ENCODE measurements around the gene PYM1. TPM values are rescaled to one million over a fixed set of nuclear protein-coding genes. Genes with fewer than 3 reads are reported as not detected.

Gene PYM1
- total RNA-seq, 1 experiment from 2014 or later, result 58.9 TPM

DNA sequence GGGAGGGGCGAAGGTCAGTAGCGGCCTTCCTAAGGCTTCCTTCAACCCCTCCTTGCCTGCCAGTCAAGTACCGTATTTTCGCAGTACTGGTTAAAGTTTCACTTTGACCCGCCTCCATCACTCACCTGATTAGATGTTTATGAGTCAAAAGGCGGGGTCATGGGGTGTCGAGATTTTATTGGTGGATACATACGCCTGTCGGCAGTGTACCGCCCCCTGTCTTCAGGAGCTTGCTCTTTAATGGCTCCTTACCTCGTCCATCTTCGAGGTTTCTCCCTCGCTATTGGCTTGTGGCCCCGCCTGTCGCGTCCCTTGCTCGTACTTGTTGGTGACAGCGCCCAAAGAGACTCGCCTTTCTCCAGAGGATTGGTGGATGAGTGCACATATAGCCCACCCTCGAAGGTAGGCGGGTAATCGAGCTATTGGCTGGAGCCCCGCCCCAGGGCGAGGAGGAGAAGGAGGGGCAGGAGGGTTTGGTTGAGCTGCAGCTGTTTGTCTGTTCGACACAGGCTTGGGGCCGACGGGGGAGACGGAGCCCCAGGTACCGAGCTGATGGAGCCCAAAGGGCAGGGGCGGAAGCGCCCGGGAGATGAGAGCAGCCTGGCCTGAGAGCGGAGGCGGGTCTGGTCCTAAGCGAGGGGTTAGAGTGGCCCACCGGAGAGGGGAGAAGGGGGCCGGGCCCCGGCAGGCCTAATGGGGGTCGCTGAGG is 46.1 kb upstream of the PYM1 start, which contains the start of gene RAB5B:
RAB5B (plus strand) TSS at position 480 of the 709 bp plus-strand sequence. CDS start 12,883 bp downstream, outside the sequence.
- Histone ChIP-seq H4K8ac (replicated peaks; ENCODE audit: insufficient read length, low read depth, low read length) (no peak within 1 kb of the TSS), H2BK20ac (ENCODE audit: low read depth, low read length, poor library complexity, severe bottlenecking) (no peak within 1 kb of the TSS), H2BK5ac (ENCODE audit: insufficient read length, low read length) (no peak within 1 kb of the TSS), H3K18ac (ENCODE audit: insufficient read length, low read depth, low read length) (no peak within 1 kb of the TSS), H3K79me1 (ENCODE audit: insufficient read depth, low read depth, low read length, poor library complexity, severe bottlenecking) (peaks cover 3% of the 10 kb centered on the region), H3K27ac (ENCODE audit: insufficient read length, low read depth, low read length) (peak within 1 kb of the TSS; percentile 5), H3K4ac (ENCODE audit: low read depth, low read length) (no peak within 1 kb of the TSS), H4K20me1 (ENCODE audit: control insufficient read depth, insufficient read depth, insufficient read length) (no peaks in the 10 kb centered on the region), H3K9ac (ENCODE audit: extremely low read depth, insufficient read length, low read length) (peak within 1 kb of the TSS; percentile 76), H3K14ac (ENCODE audit: insufficient read depth, low read length) (0 out of 2 replicates have a peak within 1 kb of the TSS, but pooled peaks have one; percentile 43), H4K5ac (ENCODE audit: insufficient read length, low read depth, low read length) (no peak within 1 kb of the TSS), H2BK15ac (ENCODE audit: low read depth, low read length) (no peak within 1 kb of the TSS), H3K4me2 (ENCODE audit: insufficient read depth, insufficient read length, low read length) (peak within 1 kb of the TSS; percentile 71), H2BK12ac (ENCODE audit: insufficient read length, low read depth, low read length) (no peak within 1 kb of the TSS), H3K9me3 (ENCODE audit: control insufficient read depth, low read depth, low read length) (no peaks in the 10 kb centered on the region), H3K79me2 (ENCODE audit: insufficient read depth, low read length) (peaks cover 14% of the 10 kb centered on the region; the same call in 1 of the 2 replicates), H4K91ac (ENCODE audit: insufficient read length, low read depth, low read length) (no peak within 1 kb of the TSS), H3K56ac (ENCODE audit: insufficient read length, low read depth, low read length) (no peak within 1 kb of the TSS), H3K23ac (ENCODE audit: insufficient read length, low read depth, low read length) (no peak within 1 kb of the TSS), H3K23me2 (ENCODE audit: insufficient read length, low read depth, low read length, poor library complexity, severe bottlenecking) (peaks cover 6% of the 10 kb centered on the region), H3T11ph (ENCODE audit: low read length) (no peak within 1 kb of the TSS), H3K27me3 (ENCODE audit: insufficient read depth, low read length) (no peaks in the 10 kb centered on the region), H3K4me1 (ENCODE audit: insufficient read depth, low read length) (no peaks in the 10 kb centered on the region; the same call in 1 of the 2 replicates), H2AFZ (ENCODE audit: low read length) (no peak within 1 kb of the TSS), H2BK120ac (ENCODE audit: low read depth, low read length, poor library complexity, severe bottlenecking) (no peak within 1 kb of the TSS), H2AK5ac (ENCODE audit: insufficient read length, low read length) (no peak within 1 kb of the TSS)
- peak; percentile 100 for DNase-seq
- Mint-ChIP-seq H3K27me3 (ENCODE audit: low read depth) (no peaks in the 10 kb centered on the region), H3K9me3 (no peaks in the 10 kb centered on the region), H3K36me3 (ENCODE audit: insufficient read depth in 1 of 3, low read depth in 3 of 3) (peaks cover 15 to 49% (median 45%) of the 10 kb centered on the region in 3 experiments; a peak in 6 of 7 replicates), H3K4me3 (no peak within 1 kb of the TSS), H3K4me1 (peaks cover 6 to 8% of the 10 kb centered on the region in 2 experiments; a peak in 2 of 4 replicates), H3K27ac (no peak within 1 kb of the TSS)
- TF ChIP-seq, protein P1, sequence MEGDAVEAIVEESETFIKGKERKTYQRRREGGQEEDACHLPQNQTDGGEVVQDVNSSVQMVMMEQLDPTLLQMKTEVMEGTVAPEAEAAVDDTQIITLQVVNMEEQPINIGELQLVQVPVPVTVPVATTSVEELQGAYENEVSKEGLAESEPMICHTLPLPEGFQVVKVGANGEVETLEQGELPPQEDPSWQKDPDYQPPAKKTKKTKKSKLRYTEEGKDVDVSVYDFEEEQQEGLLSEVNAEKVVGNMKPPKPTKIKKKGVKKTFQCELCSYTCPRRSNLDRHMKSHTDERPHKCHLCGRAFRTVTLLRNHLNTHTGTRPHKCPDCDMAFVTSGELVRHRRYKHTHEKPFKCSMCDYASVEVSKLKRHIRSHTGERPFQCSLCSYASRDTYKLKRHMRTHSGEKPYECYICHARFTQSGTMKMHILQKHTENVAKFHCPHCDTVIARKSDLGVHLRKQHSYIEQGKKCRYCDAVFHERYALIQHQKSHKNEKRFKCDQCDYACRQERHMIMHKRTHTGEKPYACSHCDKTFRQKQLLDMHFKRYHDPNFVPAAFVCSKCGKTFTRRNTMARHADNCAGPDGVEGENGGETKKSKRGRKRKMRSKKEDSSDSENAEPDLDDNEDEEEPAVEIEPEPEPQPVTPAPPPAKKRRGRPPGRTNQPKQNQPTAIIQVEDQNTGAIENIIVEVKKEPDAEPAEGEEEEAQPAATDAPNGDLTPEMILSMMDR (conservative IDR thresholded peaks at IDR 0.05), result no peak
- WGBS (ENCODE audit: extremely low coverage, insufficient read length, low lambda C conversion rate), result no CpG with 5 or more reads among the region's 39 CpGs
